ENCODE measurements around the gene ZNF750. TPM values are rescaled to one million over a fixed set of nuclear protein-coding genes. Genes with fewer than 3 reads are reported as not detected.

ZNF750 gene
- total and polyA plus RNA-seq, 4 donors, result 0.11 to 0.66 TPM; not detected in 2

DNA sequence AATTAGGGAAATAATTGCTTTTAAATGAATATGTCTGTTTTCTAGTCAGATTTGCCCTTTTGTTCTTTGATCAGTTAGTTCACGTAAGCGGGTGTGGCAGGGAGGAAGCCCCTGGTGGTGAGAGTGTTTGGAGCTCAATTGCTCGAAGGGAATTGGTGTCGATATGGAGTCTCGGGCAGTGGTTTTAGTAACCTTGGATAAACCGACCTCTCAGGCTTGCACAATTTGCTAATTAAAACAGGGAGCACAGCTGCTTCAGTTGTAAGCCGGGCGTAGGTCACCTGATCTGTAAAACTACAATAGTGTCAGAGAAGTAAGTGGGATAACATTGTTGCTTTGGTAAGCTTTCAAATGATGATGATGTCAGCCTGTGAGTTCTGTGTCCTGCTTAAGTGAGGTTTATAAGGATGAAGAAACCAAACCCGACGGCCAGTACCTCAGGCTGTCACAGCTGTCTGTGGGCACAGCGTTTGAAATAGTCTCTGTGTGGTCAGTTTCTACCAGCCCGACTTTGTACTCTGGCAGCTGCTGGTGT is 2.9 kb downstream of the ZNF750 start:
- Histone ChIP-seq H3K4me1 (ENCODE audit: control insufficient read depth, insufficient read depth, low read length) (peaks cover 19% of the 10 kb centered on the region), H3K36me3 (ENCODE audit: control insufficient read depth, insufficient read depth, low read length) (peaks cover 40% of the 10 kb centered on the region), H3K9me3 (ENCODE audit: control insufficient read depth, insufficient read depth, low read length) (no peaks in the 10 kb centered on the region), H3K27me3 (ENCODE audit: control insufficient read depth, insufficient read depth, low read length) (no peaks in the 10 kb centered on the region), H3K27ac (ENCODE audit: low read depth, low read length) (no peak overlapping the region), H3K4me3 (ENCODE audit: low read depth, low read length) (no peak overlapping the region)
- 59% methylated on average over 11 of the region's 12 CpGs for WGBS (ENCODE audit: insufficient coverage)
- peak in 1 of 6 donors; percentile 50 for DNase-seq (ENCODE audit: low read depth in 4 of 6, low spot score in 6 of 6)

DNA sequence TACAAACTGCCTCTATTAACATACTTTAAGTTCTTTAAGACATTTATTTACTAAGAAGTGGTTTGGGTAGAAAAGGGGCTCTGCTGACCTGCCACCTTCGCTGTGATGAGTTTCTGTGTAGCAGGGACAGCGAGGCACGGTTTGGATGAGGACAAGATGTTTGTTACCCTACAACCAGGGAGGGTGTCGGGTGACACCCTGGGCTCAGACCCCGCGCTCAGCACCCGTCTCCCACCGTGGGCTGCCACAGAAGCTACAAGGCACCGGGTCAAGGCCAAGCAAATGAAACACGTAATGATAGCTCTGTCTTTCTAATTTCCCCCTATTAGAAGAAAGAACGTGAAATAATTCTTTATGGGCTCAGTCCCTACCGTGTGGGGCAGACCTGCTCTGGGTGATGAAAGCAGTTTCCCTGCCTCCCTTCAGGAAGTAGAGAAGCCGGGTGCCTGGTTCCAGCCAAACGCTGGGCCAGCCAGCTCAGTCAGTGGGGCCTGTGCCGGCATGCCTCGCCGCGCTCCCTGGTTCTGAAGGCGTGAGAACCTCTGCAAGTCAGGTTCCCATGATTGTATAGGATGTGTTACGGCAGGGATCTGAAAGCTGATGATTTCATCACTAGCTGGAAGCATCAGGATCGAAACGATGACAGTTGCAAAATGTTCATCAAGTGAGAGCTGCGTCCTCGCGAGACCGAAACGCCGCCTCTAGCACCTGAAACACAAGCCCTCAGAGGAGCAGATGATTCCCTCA is 3.9 kb downstream of the ZNF750 start:
- Histone ChIP-seq H3K27me3 (ENCODE audit: control insufficient read depth, insufficient read depth, low read length) (no peaks in the 10 kb centered on the region), H3K4me3 (ENCODE audit: low read depth, low read length) (no peak overlapping the region), H3K27ac (ENCODE audit: low read depth, low read length) (no peak overlapping the region), H3K36me3 (ENCODE audit: control insufficient read depth, insufficient read depth, low read length) (peaks cover 46% of the 10 kb centered on the region), H3K9me3 (ENCODE audit: control insufficient read depth, insufficient read depth, low read length) (no peaks in the 10 kb centered on the region), H3K4me1 (ENCODE audit: control insufficient read depth, insufficient read depth, low read length) (peaks cover 19% of the 10 kb centered on the region)
- DNase-seq (ENCODE audit: low read depth in 4 of 6, low spot score in 6 of 6), result peak in 1 of 6 donors; percentile 61
- 79% methylated on average over 24 of the region's 28 CpGs for WGBS (ENCODE audit: insufficient coverage)

DNA sequence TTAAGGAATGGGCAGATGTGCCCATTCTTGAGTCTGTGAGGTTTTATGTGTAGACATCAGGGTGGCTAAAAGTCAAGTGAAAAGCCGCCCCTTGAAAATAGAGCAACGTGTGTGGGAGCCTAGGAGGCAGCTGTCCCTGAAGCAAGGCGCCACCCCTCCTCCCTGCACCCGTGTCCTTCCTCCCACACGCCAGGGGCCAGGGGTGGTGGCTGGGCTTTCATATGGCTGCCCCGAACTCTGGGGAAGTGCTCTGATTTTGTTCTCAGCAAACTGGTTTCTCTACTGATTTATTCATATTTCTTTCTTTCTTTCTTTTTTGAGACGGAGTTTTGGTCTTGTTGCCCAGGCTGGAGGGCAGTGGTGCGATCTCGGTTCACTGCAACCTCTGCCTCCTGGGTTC is 4.7 kb downstream of the ZNF750 start:
- DNase-seq (ENCODE audit: low read depth in 4 of 6, low spot score in 6 of 6), result no peak
- Histone ChIP-seq H3K27ac (ENCODE audit: low read depth, low read length) (no peak overlapping the region), H3K9me3 (ENCODE audit: control insufficient read depth, insufficient read depth, low read length) (no peaks in the 10 kb centered on the region), H3K4me1 (ENCODE audit: control insufficient read depth, insufficient read depth, low read length) (peaks cover 21% of the 10 kb centered on the region), H3K4me3 (ENCODE audit: low read depth, low read length) (no peak overlapping the region), H3K27me3 (ENCODE audit: control insufficient read depth, insufficient read depth, low read length) (no peaks in the 10 kb centered on the region), H3K36me3 (ENCODE audit: control insufficient read depth, insufficient read depth, low read length) (peaks cover 51% of the 10 kb centered on the region)
- 85% methylated on average over 5 of the region's 9 CpGs for WGBS (ENCODE audit: insufficient coverage)

DNA sequence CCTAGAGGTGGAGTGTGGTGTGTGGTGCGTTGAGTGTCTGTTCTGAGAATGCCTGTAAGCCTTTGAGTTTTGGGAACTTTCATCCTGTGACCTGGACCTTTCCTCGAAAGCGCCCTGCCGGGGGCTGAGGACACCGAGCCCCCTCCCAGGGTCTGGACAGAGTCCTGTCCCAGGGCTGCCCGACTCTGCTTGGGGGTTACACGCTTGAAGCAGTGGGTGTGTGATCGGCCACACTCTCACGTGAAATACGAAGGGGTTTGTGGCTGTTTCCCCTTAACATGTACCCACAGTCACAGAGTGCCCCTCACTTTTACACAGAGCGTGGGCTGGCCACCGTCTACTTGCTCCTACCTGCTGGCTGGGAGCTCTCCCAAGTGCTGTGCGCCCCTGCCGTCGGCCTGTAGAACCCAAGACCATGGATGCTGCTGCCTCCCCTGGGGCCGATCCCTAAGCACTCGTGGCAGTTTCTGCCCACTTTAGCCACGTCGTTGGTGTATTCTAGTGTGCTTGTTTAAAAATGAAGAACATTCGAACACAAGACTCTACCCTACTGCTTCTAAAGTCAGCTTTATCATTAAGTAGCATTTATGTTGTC is 6.8 kb downstream of the ZNF750 start:
- H3K9me3 ChIP-seq (ENCODE audit: control insufficient read depth, insufficient read depth, low read length), result no peaks in the 10 kb centered on the region
- no peak overlapping the region for H3K4me3 ChIP-seq (ENCODE audit: low read depth, low read length)
- DNase-seq (ENCODE audit: low read depth in 4 of 6, low spot score in 6 of 6), result no peak
- peaks cover 18% of the 10 kb centered on the region for H3K4me1 ChIP-seq (ENCODE audit: control insufficient read depth, insufficient read depth, low read length)
- H3K36me3 ChIP-seq (ENCODE audit: control insufficient read depth, insufficient read depth, low read length), result peaks cover 60% of the 10 kb centered on the region
- no peak overlapping the region for H3K27ac ChIP-seq (ENCODE audit: low read depth, low read length)
- 93% methylated on average over 15 of the region's 20 CpGs for WGBS (ENCODE audit: insufficient coverage)
- H3K27me3 ChIP-seq (ENCODE audit: control insufficient read depth, insufficient read depth, low read length), result no peaks in the 10 kb centered on the region

DNA sequence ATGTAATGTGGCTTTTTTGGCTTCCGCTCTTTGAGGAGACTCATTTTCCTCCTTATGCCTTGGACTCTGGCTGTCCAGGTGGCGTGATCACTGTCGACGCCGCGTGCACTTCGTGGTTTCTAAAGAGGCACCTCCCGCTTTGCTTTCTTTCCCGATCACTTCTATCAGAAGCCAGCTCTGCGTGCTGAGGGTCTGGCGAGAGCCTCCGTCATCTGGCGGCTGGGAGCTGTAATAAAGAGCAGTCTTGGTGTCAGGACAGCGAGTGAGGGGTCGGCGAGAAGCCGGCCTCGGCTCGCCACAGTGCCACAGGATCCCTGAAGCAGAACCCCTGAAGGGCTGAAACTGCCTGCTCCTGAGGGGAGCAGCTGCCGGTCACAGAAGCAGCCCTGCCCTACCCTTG is 7.4 kb downstream of the ZNF750 start:
- peaks cover 66% of the 10 kb centered on the region for H3K36me3 ChIP-seq (ENCODE audit: control insufficient read depth, insufficient read depth, low read length)
- no peaks in the 10 kb centered on the region for H3K27me3 ChIP-seq (ENCODE audit: control insufficient read depth, insufficient read depth, low read length)
- no peak overlapping the region for H3K4me3 ChIP-seq (ENCODE audit: low read depth, low read length)
- peaks cover 12% of the 10 kb centered on the region for H3K4me1 ChIP-seq (ENCODE audit: control insufficient read depth, insufficient read depth, low read length)
- H3K9me3 ChIP-seq (ENCODE audit: control insufficient read depth, insufficient read depth, low read length), result no peaks in the 10 kb centered on the region
- DNase-seq (ENCODE audit: low read depth in 4 of 6, low spot score in 6 of 6), result no peak
- H3K27ac ChIP-seq (ENCODE audit: low read depth, low read length), result no peak overlapping the region
- 72% methylated on average over 20 of the region's 20 CpGs for WGBS (ENCODE audit: insufficient coverage)

DNA sequence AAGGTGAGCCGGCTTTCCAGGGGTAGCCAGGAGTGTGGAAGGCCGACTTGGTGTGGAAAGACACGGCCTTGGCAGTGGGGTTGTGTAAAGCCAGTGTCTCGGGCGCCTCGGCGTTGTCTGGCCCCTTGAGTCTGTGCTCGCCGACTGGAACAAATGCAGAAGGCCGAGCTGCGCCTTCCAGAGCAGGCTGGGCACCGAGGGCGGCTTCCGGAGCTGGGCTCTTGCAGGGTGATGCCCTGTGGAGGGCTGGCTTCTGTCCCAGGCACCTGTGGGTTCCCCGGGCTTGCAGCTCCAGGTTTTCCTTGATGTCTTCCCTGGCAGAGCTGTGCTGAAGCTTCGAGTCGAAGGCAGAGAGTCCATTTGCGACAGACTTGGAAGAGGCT is 8.0 kb downstream of the ZNF750 start:
- no peak for DNase-seq (ENCODE audit: low read depth in 4 of 6, low spot score in 6 of 6)
- no peak overlapping the region for H3K27ac ChIP-seq (ENCODE audit: low read depth, low read length)
- WGBS (ENCODE audit: insufficient coverage), result 86% methylated on average over 16 of the region's 18 CpGs
- H3K4me1 ChIP-seq (ENCODE audit: control insufficient read depth, insufficient read depth, low read length), result peaks cover 11% of the 10 kb centered on the region
- no peak overlapping the region for H3K4me3 ChIP-seq (ENCODE audit: low read depth, low read length)
- H3K27me3 ChIP-seq (ENCODE audit: control insufficient read depth, insufficient read depth, low read length), result no peaks in the 10 kb centered on the region
- H3K36me3 ChIP-seq (ENCODE audit: control insufficient read depth, insufficient read depth, low read length), result peaks cover 69% of the 10 kb centered on the region
- no peaks in the 10 kb centered on the region for H3K9me3 ChIP-seq (ENCODE audit: control insufficient read depth, insufficient read depth, low read length)

DNA sequence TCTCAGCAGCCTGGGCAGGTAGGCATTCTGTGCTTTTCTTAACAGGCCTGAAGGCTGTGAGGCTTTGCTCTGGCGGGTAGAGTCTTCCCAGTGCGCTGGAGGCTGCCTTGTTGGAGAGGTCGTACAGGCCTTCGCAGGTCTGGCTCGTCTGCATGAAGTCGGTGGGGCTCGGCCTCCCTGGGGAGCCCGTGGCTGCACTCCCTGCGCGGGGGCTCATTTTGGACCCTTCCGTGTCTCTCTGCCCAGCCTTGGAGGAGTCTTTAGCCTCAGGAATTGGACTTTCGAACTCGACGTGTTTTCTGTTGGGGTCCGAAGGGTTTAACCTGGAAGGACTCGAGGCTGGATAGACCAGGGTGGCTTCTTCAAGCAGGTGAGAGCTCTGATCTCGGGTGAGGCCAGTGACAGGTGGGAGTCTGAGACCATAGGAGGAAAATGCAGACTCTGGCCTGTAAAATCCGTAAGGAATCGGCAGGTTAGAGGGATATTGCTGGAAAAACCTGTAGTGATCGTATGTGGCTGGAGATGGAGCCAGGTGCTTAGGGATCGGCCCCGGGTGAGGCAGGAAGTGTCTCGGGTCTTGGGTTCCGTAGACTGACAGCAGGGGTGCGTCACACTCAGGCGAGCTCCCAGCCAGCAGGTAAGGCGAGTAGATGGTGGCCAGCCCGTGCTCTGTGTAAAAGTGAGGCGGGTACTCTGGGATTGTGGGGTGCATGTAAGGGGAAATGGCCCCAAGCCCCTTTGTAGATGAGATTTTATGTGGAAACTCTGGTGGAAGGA is 8.6 kb downstream of the ZNF750 start:
- DNase-seq (ENCODE audit: low read depth in 4 of 6, low spot score in 6 of 6), result no peak
- Histone ChIP-seq H3K36me3 (ENCODE audit: control insufficient read depth, insufficient read depth, low read length) (peaks cover 69% of the 10 kb centered on the region), H3K9me3 (ENCODE audit: control insufficient read depth, insufficient read depth, low read length) (no peaks in the 10 kb centered on the region), H3K4me3 (ENCODE audit: low read depth, low read length) (no peak overlapping the region), H3K27ac (ENCODE audit: low read depth, low read length) (no peak overlapping the region), H3K4me1 (ENCODE audit: control insufficient read depth, insufficient read depth, low read length) (peaks cover 10% of the 10 kb centered on the region), H3K27me3 (ENCODE audit: control insufficient read depth, insufficient read depth, low read length) (no peaks in the 10 kb centered on the region)
- 96% methylated on average over 29 of the region's 29 CpGs for WGBS (ENCODE audit: insufficient coverage)

DNA sequence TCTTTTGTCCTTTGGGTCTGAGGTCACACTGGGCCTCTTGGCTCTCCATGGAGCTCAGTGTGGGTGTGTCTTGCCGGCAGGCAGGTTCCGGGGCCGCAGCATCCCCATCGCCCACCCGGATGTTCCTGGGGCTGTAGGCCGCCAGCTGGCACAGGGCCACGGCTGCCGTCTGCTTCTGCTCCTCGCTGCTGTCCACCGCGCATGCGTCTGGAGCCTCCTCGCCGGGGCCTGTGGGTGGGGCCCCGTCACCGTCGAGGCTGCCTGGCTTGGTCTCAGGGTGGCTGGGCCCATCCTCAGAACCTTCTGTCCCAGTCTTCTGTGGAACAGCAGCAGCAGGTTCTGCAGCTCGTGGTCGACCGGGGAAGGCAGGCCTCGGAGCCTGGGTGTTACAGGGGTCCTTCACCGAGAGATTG is 9.6 kb downstream of the ZNF750 start:
- Histone ChIP-seq H3K4me3 (ENCODE audit: low read depth, low read length) (no peak overlapping the region), H3K4me1 (ENCODE audit: control insufficient read depth, insufficient read depth, low read length) (peaks cover 5% of the 10 kb centered on the region), H3K9me3 (ENCODE audit: control insufficient read depth, insufficient read depth, low read length) (no peaks in the 10 kb centered on the region), H3K27me3 (ENCODE audit: control insufficient read depth, insufficient read depth, low read length) (no peaks in the 10 kb centered on the region), H3K36me3 (ENCODE audit: control insufficient read depth, insufficient read depth, low read length) (peaks cover 63% of the 10 kb centered on the region), H3K27ac (ENCODE audit: low read depth, low read length) (no peak overlapping the region)
- peak in 2 of 6 donors; percentile 67 to 84 for DNase-seq (ENCODE audit: low read depth in 4 of 6, low spot score in 6 of 6)
- WGBS (ENCODE audit: insufficient coverage), result 55% methylated on average over 22 of the region's 22 CpGs

DNA sequence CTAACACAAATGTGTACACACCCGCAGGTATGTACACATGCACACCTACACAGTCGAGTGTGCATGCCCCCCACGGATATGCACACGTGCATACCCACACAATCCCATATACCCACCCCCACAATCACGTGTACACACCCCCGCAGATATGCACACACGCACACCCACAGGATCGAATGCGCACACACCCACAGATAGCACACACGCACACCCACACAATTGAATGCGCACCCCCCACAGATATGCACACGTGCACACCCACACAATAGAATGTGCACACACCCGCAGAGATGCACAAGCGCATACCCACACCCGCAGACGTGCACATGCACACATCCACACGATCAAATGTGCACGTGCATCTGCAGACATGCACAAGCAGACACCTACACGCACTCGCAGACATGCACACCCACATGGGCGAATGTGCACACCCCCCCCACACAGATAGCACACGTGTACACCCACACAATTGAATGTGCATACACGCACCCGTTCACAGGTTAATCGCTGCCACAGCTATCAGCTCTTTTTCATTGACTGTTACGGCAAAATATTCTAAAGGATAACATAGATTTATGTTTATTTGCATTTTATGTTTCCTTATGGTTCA is 10.8 kb downstream of the ZNF750 start:
- Histone ChIP-seq H3K27ac (ENCODE audit: low read depth, low read length) (no peak overlapping the region), H3K36me3 (ENCODE audit: control insufficient read depth, insufficient read depth, low read length) (peaks cover 59% of the 10 kb centered on the region), H3K27me3 (ENCODE audit: control insufficient read depth, insufficient read depth, low read length) (no peaks in the 10 kb centered on the region), H3K4me3 (ENCODE audit: low read depth, low read length) (no peak overlapping the region), H3K4me1 (ENCODE audit: control insufficient read depth, insufficient read depth, low read length) (peaks cover 5% of the 10 kb centered on the region), H3K9me3 (ENCODE audit: control insufficient read depth, insufficient read depth, low read length) (no peaks in the 10 kb centered on the region)
- 96% methylated on average over 20 of the region's 26 CpGs for WGBS (ENCODE audit: insufficient coverage)
- DNase-seq (ENCODE audit: low read depth in 4 of 6, low spot score in 6 of 6), result no peak

Data from spinal cord (tissue), 10 donors.